GM19328 (cell line): Measurements from ENCODE around the gene ATP6V1F.

Experiments
- ATAC-seq: cut with Tn5 transposase; IDR thresholded peaks from one replicate; pipeline ENCODE4 v1.9.1; 2021; ENCODE audit warnings: mild to moderate bottlenecking, moderate library complexity; ENCODE audit not compliant: unreplicated experiment

ATP6V1F gene

DNA sequence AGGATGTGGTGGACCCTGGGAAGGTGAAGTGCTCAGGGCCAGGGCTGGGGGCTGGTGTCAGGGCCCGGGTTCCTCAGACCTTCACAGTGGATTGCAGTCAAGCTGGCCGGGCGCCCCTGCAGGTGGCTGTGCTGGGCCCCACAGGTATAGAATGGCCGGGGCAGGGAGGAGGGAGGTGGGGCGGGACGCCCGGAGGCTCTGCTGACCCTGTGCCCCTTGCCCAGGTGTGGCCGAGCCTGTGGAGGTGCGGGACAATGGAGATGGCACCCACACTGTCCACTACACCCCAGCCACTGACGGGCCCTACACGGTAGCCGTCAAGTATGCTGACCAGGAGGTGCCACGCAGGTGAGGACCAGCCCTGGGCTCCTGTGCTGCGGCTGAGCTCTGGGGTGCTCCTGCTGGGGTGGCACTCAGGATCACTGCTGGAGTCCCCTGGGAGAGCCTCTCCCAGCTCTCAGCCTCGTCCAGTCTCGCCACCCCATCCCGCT lies 14.9 kb upstream of the ATP6V1F start:
- ATAC-seq = no peak

DNA sequence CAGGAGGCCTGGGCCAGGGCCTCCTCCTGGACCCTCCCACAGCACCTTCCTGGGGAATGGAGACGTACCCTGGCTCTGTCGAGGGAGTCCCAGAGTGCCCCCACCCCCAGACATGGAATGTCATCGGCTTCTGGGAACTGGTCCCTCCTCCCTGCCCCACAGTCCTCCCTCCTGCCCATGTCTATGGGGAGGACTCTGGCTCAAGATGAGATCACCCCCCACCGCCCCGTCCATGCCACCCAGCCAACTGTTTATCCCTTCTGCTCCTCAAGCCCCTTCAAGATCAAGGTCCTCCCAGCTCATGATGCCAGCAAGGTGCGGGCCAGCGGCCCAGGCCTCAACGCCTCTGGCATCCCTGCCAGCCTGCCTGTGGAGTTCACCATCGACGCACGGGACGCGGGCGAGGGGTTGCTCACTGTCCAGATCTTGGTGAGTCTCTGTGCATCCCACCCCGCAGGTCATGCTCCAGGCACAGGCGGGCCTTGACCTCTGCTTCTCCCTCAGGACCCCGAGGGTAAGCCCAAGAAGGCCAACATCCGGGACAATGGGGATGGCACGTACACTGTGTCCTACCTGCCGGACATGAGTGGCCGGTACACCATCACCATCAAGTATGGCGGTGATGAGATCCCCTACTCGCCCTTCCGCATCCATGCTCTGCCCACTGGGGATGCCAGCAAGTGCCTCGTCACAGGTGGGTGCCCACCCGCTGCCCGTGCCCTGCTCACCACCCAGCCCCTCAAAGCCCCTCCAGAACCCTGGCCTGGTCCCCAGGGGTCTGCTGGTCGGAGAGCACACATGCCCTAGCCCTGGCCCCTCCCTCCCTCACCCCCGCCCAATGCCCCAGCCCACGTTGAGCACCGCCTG lies 14.1 kb upstream of the ATP6V1F start:
- no peak for ATAC-seq

DNA sequence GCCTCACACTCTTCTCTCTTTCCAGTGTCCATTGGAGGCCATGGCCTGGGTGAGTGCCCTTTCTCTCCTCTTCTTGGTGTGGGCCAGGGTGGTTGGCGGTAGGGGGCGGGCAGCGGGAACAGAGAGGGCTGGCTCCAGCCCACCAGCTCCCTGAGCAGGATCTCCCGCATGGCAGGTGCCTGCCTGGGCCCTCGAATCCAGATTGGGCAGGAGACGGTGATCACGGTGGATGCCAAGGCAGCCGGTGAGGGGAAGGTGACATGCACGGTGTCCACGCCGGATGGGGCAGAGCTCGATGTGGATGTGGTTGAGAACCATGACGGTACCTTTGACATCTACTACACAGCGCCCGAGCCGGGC lies 13.5 kb upstream of the ATP6V1F start:
- no peak for ATAC-seq

DNA sequence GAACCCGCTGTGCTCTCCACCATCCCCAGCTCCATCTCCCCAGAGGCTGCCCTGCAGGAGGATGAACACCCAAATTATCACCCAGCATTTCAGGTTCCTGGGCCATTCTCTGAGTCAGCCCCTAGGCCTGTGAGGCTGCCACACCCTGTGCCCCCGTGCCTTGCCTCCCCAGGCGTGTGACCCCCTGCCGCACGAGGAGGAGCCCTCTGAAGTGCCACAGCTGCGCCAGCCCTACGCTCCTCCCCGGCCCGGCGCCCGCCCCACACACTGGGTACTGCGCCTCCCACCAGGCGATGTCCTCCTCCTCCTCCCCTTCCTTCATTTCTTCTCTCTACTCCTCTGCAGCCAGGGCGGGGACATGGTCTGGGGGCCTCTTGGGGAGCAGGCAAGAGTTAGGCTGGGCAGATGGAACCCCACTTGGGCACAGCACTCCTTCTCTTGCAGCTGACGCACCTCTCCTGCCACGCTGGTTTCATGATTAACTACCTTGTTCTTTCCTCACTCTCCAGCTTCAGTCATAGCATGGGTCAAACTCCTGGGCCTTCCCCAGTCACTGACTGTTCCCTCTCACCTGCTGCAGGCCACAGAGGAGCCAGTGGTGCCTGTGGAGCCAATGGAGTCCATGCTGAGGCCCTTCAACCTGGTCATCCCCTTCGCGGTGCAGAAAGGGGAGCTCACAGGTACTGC lies 12.7 kb upstream of the ATP6V1F start:
- no peak for ATAC-seq

DNA sequence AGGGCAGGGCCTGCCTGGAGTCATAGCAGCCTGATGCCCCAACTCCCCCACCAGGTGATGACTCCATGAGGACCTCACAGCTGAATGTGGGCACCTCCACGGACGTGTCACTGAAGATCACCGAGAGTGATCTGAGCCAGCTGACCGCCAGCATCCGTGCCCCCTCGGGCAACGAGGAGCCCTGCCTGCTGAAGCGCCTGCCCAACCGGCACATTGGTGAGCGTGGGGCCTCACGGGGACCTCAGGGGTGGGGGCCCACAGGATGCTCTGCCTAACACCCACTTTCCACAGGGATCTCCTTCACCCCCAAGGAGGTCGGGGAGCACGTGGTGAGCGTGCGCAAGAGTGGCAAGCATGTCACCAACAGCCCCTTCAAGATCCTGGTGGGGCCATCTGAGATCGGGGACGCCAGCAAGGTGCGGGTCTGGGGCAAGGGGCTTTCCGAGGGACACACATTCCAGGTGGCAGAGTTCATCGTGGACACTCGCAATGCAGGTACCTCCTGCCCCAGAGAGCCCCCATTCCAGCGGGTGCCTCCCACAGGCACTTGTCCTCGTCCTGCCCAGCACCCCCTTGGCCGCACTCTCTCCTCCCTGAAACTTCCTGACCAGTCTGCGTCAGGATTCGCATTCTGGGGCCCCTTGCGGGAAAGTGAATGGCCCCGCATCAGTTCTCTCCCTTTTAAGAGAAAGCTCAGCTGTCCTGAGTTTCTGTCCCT lies 10.0 kb upstream of the ATP6V1F start:
- no peak for ATAC-seq

DNA sequence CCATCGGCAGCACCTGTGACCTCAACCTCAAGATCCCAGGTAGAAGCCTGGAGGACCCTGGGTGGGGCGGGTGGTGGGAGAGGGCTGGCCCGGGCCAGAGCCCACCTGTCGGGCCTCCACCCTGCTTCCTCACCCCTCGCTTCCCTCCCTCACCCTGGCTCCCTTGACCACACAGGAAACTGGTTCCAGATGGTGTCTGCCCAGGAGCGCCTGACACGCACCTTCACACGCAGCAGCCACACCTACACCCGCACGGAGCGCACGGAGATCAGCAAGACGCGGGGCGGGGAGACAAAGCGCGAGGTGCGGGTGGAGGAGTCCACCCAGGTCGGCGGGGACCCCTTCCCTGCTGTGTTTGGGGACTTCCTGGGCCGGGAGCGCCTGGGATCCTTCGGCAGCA lies 8.9 kb upstream of the ATP6V1F start:
- ATAC-seq = no peak

DNA sequence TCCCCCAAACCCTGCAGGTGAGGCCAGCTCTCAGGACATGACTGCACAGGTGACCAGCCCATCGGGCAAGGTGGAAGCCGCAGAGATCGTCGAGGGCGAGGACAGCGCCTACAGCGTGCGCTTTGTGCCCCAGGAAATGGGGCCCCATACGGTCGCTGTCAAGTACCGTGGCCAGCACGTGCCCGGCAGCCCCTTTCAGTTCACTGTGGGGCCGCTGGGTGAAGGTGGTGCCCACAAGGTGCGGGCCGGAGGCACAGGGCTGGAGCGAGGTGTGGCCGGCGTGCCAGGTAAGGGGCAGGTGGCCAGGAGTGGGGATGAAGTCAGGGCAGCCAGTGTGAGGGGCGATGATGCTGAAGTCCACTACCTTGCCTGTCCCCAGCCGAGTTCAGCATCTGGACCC lies 8.3 kb upstream of the ATP6V1F start:
- no peak for ATAC-seq

DNA sequence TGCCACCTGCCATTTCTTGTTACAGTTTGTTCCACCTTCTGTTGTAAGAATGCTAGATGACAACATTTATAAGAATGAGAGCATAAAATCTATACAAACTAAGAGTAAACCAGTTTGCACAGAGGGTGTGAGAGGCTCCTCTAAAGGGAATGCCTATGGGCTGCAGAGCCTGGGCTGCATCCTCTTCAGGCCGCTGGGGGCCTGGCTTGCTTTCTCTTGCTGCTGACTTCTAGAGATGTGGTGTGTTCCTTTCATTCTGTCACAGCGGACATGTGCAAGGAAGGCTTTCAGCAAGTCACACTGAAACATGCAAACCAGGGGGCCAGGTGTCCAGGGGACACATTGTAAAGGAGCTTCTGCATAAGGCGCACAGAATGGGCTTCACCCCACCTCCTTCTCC lies 7.1 kb upstream of the ATP6V1F start:
- no peak for ATAC-seq

DNA sequence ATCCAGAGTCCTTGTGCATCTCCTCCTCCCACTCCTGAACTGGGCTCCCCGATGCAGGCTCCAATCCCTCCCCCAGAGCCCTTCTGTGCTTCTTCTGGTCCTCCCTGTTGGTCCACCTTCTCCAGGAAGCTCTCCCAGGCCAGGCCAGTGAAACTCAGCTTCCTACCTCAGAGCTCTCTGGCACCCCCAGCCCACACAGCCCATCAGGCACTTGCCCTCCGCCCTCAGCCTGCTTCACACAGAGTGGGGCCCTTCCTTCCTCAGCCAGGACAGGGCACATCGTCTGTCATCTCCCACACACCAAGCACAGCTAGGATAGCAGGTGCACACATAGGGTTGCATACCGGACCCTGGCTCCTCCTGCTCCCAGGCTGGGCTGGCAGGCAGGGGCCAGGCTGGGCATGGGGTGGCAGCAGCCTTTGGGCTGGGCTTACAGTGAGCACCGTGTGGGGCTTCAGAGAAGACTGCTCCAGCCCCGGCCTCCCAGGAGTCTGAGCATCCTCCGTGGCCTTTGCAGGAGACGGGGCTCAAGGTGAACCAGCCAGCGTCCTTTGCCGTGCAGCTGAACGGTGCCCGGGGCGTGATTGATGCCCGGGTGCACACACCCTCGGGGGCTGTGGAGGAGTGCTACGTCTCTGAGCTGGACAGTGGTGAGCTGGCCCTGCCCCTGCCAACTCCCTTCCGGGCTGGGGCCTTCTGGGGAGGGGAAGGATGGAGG lies 6.5 kb upstream of the ATP6V1F start:
- no peak for ATAC-seq

DNA sequence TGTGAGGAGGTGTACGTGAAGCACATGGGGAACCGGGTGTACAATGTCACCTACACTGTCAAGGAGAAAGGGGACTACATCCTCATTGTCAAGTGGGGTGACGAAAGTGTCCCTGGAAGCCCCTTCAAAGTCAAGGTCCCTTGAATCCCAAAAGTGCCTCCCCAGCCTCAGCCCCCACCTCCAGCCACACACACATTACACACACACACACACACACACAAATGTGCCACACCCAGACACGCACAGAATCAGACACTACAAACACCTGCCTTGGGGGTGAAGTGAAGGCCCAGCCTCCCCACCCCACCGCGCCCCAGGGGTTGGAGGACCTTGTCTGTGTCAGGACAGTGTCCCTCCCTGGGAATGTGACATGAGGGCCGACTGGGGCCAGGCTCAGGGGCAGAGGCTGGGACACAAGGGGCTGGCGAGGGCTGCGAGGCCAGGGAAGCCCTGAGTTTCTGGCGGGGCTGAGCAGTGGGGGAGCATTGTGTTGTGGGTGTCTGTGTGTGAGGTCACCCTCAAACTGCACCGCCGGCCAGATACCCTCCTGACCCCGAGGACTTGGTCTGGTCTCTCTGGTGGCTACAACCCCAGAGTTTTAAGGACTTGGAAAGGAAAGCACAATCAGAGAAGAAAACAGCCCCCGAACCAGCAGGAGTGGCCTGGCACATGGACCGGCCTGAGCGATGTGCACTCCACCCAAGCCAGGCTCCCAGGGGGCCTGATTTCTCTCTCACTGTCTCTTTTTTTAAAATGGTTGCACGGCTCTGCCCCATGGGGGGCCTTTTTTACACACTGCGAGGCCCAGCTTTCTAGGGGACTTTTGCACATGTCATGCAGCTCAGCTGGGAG lies 4.0 kb upstream of the ATP6V1F start:
- ATAC-seq = no peak

DNA sequence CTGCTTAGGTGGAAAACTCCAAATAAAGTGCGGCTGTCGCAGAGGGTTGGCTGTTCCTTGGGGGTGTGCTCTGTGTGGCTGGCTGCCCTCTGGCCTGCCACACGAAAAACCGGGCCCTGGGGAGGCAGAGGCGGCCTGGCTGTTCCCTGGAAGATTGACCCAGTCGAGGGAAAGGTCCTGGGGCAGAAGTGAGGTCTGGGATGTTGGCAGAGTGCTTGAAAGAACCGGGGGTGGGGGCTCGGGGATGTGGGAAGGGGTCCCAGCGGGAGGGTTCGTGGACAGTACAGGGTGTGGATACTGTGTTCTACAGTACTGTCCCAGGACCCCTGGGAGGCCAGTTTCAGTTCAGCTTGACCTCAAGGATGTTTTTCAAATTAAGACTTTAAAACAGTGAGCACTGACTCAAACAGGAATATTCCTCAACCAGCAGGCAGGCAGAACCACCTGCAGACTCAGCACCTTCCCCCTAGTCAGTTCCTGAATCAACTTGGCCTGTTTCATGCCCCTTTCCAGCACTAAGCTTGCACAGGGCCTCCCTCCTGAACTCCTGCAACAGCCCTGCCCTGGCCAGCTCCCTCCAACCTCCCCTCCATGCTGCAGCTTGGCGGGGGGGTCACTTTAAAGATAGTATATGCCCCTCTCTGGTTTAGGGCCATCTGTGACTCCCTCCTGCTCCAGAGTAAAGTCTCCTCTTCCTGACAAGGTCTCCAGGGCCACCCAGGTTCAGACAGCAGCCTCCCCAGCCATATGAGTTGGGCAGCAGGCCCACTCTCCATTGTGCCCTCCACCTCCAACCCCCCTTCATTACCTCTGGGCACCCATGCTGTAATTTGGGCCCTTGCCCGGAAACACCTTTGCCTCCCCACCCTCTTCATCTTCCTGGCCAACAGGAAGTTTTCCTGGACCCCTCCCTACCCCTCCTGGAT lies 3.2 kb upstream of the ATP6V1F start:
- ATAC-seq = no peak

DNA sequence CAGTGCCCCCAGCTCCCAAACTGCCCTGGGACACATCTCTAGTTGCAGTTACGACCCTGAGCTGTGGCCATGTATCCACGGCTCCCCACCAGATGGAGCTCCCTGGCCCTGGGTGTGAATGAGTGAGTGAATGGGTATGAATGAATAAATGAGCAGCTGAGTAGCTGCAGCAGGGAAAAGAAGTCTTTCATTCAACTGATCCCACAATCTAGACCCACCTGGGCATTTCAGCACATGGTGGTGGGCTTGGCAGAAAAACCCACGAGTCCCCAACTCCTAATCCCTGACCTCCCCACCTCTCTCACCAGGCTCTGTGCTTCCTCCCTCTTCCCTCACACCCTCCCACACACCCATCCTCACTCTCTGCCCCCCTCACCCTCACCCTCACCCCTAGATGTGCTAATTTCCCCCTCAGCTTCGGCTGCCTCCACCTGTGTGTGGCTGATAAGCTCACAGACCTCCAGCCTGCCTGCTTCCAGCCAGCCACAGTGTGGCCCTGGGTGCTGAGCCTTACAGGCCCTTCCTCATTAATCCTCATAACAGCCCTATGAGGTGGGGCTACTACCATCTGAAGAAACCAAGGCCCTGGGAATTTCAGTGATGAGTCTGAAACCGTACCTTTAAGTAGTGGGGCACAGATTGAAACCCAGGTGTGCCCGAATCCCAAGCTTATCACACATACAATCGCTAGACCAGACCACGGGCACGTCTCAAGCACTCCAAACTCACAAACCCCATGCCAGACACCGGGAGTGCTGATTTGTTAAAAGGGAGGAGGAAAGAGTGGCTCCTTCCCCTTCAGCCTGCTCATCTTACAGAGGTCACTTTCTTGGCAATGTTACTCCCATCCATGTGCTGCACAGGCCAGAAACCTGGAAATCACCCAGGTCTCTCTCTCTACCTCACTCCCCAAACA lies 2.2 kb upstream of the ATP6V1F start:
- ATAC-seq = no peak

DNA sequence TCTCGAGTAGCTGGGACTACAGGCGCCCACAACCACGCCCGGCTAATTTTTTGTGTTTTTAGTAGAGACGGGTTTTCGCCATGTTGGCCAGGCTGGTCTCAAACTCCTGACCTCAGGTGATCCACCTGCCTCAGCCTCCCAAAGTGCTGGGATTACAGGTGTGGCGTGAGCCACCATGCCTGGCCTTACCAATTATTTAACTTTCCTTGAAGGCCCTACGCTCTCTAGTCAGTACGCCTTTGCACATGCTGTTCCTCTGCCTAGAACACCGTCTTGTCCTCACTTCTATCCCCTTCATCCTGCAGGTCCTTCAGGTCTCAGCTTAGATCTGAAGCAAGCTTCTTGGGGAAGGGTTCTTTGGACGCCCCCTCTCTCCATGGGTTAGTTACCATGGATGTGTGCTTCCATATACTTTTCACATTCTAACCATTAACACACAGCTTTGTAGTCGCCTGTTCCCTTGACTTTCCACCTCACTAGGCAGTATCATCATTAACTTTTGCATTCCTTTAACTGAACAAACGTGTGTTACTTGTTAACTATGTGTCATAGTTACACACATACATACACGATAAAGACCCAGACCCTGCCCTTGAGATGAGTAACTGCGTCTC lies 592 bp upstream of the ATP6V1F start:
- no peak for ATAC-seq

DNA sequence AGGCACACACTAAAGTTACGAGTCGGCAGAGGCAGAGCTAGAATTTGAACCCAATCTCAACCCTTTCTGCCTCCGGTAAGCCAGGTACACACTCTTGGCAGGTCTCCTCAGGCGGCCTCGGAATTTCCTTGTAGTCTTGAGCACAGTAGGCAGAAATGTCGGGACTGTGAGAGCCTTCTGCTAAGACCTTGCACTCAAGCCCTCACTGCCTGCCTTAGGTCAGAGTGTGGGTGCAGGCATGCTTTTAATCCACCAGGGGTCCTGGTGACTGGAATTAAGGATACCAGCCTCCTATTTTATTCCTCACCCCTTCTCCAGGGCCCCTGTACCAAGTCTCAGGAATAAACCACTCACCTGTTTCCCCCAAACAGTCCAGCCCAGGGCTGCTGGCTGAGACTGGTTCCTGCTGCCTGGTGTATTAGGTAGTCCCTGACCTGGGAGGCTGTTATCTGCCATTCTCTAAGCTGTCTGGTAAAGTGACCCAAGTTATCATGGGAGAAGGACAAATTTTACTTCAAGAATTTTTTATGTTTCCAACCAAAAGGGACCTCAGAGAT lies 855 bp downstream of the ATP6V1F start:
- no peak for ATAC-seq

DNA sequence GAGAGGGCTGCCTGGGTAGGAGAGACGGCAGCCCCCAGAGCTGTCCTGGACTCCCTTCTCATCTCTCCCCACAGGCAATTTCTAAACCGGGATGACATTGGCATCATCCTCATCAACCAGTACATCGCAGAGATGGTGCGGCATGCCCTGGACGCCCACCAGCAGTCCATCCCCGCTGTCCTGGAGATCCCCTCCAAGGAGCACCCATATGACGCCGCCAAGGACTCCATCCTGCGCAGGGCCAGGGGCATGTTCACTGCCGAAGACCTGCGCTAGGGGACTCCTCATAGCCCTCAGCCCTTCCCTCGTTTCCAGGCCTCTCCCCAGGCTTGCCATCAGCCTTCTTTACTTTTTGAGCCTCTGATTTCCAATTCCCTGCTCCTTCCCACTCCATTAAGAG lies 2.6 kb downstream of the ATP6V1F start:
- ATAC-seq = no peak

DNA sequence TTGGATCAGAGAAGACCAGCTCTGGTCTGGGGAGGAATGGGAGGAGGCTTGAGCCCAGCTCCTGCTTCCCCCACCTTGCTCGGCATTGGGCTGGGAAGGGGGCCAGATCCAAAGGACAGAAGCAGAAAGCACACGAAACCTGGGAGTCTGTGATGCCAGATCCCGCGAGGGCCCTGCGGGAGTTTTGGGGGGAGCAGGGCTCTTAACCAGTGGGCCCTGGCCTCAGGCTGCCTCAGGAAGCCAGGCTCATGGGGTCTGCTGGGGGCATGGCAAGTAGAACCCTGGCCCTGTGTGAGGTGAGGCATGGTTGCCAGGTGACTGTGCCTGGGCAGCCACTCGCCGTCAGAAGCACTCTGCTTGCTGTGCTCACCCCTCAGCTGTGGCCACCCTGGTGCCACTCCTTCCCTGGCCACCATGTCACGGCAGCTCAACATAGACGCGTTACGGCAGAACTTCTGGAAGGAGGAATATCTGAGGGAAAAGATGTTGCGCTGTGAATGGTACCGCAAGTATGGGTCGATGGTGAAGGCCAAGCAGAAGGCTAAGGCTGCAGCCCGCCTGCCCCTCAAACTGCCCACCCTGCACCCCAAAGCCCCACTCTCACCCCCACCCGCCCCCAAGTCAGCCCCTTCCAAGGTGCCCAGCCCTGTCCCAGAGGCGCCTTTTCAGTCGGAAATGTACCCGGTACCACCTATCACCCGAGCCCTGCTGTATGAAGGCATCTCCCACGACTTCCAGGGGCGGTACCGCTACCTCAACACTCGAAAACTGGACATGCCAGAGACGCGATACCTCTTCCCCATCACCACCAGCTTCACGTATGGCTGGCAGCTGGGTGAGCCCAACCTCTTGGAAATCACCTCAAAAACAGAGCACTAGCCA lies 3.6 kb downstream of the ATP6V1F start:
- ATAC-seq = no peak
